HL-60 (cell line): ENCODE data around the gene NOX5.
A peak's percentile ranks its signal among the peaks of the same experiment; 100 is the strongest.

ENCODE experiments used
- DNase-seq, 2 experiments: peaks; one replicate each; pipeline ENCODE4 v3.0.0-alpha.2; 2010 to 2020; ENCODE audit warnings: low read depth in 1 of 2, low spot score in 1 of 2
- H3K27ac ChIP-seq: fragments of 250-450 bp; sonication (Bioruptor Pico); replicated peaks from 2 replicates; pipeline ENCODE4 v1.5.1; 2020; ENCODE audit warnings: mild to moderate bottlenecking, moderate library complexity
- H3K27me3 ChIP-seq: fragments of 250-450 bp; sonication (Bioruptor Pico); 2 replicates; pipeline ENCODE4 v1.5.1; 2021; ENCODE audit warnings: mild to moderate bottlenecking, moderate library complexity; ENCODE audit not compliant: insufficient read depth, poor library complexity, severe bottlenecking
- H3K4me3 ChIP-seq: replicated peaks from 2 replicates; pipeline ENCODE4 v1.5.1; 2011; ENCODE audit warnings: mild to moderate bottlenecking, control low read depth, low read length; ENCODE audit not compliant: insufficient read depth
- GABPA ChIP-seq: IDR thresholded peaks from 2 replicates; pipeline ENCODE4 v1.6.1; 2012; ENCODE audit warnings: low read depth
- POLR2AphosphoS5 ChIP-seq: IDR thresholded peaks from 2 replicates; pipeline ENCODE4 v1.6.1; 2012; ENCODE audit warnings: low read depth
- SPI1 ChIP-seq: IDR thresholded peaks from 2 replicates; pipeline ENCODE4 v1.6.1; 2012; ENCODE audit warnings: low read depth, mild to moderate bottlenecking, borderline replicate concordance
- TF ChIP-seq, protein P1 (sequence below): IDR thresholded peaks from one replicate; pipeline ENCODE4 v1.5.1; 2011; ENCODE audit warnings: low read length, control low read depth, inconsistent platforms; ENCODE audit not compliant: insufficient read depth
- TF ChIP-seq, protein P2 (sequence below): IDR thresholded peaks from 2 replicates; pipeline ENCODE4 v1.6.1; 2012; ENCODE audit warnings: low read depth; ENCODE audit not compliant: insufficient replicate concordance

Gene NOX5

DNA sequence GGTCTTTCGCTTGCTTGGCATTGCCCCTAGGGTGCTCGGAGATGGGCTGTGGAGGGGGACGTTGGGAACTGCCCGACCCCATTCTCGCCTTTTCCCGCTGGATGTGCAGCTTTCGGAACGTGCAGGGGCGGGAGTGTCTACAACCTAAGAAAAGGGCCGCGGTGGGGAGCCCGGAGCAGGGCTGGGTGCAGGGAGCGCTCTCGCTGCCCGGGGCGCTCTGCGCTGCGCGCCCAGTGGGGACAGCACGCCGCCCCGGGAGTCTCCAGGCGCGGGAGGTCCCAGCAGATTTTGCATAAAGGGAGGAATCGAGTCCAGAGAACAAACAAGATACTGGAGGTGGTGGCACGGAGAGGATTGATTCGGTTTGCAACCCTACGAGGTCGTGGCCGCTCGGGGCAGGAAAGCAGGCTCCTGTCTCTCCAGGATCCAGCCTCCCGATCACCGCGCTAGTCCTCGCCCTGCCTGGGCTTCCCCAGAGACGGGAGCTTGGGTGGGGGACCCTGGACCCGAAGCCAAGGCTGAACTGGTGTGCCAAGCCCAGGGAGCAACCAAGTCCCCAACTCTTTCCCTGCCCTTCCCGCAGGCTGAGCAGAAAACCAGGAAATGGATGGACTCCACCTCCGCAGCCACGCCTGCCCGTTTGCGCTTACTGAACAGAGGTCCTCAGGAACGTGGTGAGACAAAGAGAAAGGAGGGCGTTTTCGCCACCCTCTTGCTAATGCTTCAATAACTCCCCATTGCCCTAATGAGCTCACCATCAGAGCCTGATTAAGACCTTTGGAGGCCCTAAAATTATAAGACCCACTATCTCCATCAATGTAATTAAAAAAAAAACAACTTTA lies 59.7 kb downstream of the NOX5 start:
- Histone ChIP-seq H3K27me3 (peaks cover 3% of the 10 kb centered on the region), H3K4me3 (peak overlapping the region; percentile 46), H3K27ac (no peak overlapping the region)
- TF ChIP-seq POLR2AphosphoS5 (no peak), GABPA (no peak), SPI1 (no peak)
- peak in 1 of 2 experiments; percentile 7 for DNase-seq

DNA sequence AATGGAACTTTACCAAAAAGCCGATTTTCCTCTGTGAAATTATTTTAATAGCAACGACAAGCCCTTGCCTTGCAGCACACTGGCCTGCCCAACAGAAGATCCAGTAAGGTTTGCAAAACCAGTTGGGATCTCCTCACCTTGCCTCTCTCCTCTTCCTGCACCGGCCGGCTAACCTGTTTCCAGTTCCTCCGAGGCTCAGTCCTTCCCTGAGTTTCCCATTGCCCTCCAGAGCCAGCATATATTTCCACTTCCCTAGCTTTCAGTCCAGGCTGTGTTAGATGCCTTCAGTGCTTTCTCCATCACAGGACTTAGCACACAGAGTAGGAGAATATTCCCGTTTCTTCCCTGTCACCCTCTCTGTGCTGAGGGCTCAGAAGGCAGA lies 60.3 kb downstream of the NOX5 start:
- no peak for DNase-seq
- Histone ChIP-seq H3K27ac (no peak overlapping the region), H3K27me3 (peaks cover 3% of the 10 kb centered on the region), H3K4me3 (no peak overlapping the region)
- TF ChIP-seq, protein P1, sequence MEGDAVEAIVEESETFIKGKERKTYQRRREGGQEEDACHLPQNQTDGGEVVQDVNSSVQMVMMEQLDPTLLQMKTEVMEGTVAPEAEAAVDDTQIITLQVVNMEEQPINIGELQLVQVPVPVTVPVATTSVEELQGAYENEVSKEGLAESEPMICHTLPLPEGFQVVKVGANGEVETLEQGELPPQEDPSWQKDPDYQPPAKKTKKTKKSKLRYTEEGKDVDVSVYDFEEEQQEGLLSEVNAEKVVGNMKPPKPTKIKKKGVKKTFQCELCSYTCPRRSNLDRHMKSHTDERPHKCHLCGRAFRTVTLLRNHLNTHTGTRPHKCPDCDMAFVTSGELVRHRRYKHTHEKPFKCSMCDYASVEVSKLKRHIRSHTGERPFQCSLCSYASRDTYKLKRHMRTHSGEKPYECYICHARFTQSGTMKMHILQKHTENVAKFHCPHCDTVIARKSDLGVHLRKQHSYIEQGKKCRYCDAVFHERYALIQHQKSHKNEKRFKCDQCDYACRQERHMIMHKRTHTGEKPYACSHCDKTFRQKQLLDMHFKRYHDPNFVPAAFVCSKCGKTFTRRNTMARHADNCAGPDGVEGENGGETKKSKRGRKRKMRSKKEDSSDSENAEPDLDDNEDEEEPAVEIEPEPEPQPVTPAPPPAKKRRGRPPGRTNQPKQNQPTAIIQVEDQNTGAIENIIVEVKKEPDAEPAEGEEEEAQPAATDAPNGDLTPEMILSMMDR, result no peak
- no peak for TF ChIP-seq GABPA
- TF ChIP-seq SPI1, result no peak
- TF ChIP-seq, protein P2, sequence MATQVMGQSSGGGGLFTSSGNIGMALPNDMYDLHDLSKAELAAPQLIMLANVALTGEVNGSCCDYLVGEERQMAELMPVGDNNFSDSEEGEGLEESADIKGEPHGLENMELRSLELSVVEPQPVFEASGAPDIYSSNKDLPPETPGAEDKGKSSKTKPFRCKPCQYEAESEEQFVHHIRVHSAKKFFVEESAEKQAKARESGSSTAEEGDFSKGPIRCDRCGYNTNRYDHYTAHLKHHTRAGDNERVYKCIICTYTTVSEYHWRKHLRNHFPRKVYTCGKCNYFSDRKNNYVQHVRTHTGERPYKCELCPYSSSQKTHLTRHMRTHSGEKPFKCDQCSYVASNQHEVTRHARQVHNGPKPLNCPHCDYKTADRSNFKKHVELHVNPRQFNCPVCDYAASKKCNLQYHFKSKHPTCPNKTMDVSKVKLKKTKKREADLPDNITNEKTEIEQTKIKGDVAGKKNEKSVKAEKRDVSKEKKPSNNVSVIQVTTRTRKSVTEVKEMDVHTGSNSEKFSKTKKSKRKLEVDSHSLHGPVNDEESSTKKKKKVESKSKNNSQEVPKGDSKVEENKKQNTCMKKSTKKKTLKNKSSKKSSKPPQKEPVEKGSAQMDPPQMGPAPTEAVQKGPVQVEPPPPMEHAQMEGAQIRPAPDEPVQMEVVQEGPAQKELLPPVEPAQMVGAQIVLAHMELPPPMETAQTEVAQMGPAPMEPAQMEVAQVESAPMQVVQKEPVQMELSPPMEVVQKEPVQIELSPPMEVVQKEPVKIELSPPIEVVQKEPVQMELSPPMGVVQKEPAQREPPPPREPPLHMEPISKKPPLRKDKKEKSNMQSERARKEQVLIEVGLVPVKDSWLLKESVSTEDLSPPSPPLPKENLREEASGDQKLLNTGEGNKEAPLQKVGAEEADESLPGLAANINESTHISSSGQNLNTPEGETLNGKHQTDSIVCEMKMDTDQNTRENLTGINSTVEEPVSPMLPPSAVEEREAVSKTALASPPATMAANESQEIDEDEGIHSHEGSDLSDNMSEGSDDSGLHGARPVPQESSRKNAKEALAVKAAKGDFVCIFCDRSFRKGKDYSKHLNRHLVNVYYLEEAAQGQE, result no peak
- no peak for TF ChIP-seq POLR2AphosphoS5

DNA sequence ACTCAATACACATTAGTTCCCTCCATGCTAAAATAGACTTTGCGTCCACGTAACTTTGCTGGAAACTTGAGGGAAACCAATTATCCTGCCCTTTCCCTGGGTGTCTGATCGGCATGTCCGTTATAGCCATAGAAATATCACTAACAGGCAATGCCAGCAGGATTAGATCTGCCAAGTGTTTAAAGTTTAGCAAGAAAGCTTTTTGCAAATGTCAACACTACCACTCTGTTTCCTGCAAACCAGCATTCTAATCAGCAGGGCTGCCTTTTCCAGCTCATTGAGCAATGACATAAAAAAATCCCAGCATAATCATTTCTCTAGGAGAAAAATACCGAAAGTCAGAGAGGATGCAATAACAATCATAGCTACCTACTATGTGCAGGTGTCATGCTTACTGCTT lies 60.9 kb downstream of the NOX5 start:
- no peak for DNase-seq
- TF ChIP-seq SPI1, result no peak
- no peak for TF ChIP-seq GABPA
- no peak for TF ChIP-seq POLR2AphosphoS5
- TF ChIP-seq, protein P1, result no peak
- TF ChIP-seq, protein P2, result no peak
- Histone ChIP-seq H3K4me3 (no peak overlapping the region), H3K27ac (no peak overlapping the region), H3K27me3 (peaks cover 3% of the 10 kb centered on the region)

DNA sequence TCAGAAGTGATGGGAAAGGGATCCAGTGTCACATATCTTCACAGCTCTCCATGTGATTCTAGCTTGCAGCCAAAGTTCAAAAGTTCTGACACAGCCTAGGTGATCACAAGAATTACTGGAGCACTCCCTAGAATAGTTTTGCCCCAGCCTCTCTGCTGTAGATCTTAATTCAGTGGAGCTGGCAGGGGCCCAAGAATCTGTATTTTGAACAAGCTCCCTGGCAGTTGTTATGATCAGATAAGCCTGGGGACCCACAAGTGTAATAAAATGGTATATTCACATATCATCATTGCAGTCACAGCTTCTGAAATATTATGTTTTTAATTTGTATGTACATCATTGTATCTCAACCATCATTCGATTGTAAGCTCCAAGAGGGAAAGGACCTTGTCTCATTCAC lies 62.3 kb downstream of the NOX5 start:
- Histone ChIP-seq H3K27ac (no peak overlapping the region), H3K4me3 (no peak overlapping the region), H3K27me3 (peaks cover 3% of the 10 kb centered on the region)
- TF ChIP-seq, protein P2, result no peak
- no peak for TF ChIP-seq GABPA
- TF ChIP-seq, protein P1, result no peak
- no peak for DNase-seq
